Measurements from ENCODE around the gene PYY. TPM values are rescaled to one million over a fixed set of nuclear protein-coding genes. Genes with fewer than 3 reads are reported as not detected.
"Not testable (repeated sequence)": the region's sequence is repeated elsewhere in the genome, so short reads cannot be mapped to it uniquely, and the experiment has no call there.

The PYY gene
- polyA plus RNA-seq (ENCODE audit: insufficient read length) = not detected

DNA sequence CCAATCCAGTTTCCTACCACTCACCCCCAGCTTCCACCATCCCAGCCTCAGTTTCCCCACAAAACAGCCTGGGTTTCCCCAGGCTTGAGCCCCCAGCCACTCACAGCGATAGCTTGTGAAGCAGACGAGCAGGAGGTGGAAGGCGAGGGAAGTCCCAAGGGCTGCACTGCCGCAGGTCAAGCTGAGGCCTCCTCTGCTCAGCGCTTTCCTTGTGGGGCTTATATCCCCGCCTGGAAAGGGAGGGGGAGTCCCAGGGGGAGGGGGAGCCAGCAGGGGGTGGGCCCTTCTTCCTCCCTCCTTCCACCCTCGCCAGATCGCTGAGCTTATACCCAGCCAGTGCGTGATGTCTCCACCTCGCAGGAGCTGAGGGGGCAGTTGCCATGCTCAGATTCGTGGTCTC, at the start of gene PYY:
PYY (minus strand) TSS at position 195 of the 400 bp plus-strand sequence. CDS start 457 bp downstream, outside the sequence.
- DNase-seq = no peak

DNA sequence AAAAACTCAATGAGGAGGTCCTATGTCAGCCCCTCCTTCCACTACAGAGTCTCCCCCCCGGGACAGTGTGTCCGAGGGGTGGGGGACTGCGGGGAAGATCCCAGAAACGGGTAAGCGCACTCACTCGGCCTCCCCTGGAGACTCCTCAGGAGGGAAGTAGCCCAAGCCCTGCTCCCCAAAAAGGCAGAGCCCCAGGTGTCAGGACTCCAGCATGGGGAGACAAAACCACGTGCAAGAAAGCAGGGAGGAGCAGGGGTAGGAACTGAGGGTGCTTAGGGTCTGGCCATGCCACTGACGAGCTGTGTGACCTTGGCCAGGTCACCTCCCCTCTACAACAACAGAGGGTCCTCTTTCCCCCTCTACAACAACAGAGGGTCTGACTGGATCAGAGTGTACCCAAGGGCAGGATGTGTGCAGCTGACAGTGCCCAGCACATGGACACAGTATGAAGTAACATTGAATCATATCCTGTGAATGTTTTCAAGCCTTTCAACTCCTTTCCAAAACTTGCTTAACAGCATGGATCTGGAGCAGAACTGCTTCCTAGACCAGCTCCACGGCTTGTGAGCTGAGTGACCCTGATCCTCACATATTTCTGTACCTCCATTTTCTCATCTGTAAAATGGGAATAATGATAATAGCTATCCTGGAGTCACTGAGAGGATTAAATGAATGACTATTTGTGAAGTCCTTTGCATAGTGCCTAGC, 48.6 kb upstream of the PYY start:
- no peak for DNase-seq

- DNase-seq = no peak
Observed at GRCh38 chr17:44001461-44001920, 47.8 kb upstream of the PYY start.

DNA sequence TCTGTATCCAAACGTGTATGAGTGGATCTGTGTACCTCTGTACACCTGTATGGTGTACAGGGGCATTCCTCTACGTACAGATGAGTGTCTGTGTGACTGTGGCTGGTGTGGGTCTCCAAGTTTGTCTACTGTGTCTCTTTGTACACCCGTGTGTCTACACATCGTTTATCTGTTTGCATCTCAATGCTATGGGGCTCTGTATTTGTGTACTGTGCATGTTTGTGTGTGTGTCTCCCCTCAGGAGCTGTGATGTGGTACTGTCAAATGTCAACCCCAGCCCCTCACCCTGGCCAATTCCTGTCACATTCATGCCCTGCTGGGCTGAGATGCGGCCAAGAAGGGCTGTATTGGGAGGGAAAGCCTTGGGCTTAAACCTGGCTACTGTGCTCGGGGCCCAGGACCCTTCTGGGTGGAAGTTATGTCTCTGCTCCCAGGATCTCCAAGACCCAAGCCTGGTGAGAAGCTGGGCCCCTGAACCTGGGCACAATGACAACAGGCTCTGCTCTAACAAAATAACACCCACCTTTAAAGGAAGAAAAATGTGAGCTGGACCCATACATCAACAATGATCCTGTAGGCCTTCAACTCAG, 47.2 kb upstream of the PYY start:
- DNase-seq = no peak

- DNase-seq = no peak
Observed at GRCh38 chr17:44000141-44000860, 46.6 kb upstream of the PYY start.

- no peak for DNase-seq
Observed at GRCh38 chr17:43999024-43999423, 45.3 kb upstream of the PYY start.

DNA sequence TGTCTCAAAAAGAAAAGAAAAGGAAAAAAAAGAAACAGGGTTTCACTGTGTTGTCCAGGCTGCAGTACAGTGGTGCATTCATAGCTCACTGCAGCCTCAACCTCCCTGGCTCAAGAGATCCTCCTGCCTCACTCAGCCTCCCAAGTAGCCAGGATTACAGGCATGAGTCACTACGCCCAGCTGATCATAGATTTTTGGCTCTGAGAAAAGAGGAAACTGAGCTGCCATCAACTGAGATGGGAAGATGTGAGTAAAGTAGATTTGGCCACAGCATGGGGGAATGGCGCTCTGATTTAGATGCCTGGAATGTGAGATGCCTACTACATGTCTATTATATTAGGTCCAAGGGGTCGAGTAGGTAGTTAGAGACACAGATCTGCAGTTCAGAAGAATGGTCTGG, 44.8 kb upstream of the PYY start:
- DNase-seq = no peak

GRCh38 chr17:43997180-43997579, 43.4 kb upstream of the PYY start:
- not testable (repeated sequence) for DNase-seq

GRCh38 chr17:43995150-43995471, 41.4 kb upstream of the PYY start:
- no peak for DNase-seq

DNA sequence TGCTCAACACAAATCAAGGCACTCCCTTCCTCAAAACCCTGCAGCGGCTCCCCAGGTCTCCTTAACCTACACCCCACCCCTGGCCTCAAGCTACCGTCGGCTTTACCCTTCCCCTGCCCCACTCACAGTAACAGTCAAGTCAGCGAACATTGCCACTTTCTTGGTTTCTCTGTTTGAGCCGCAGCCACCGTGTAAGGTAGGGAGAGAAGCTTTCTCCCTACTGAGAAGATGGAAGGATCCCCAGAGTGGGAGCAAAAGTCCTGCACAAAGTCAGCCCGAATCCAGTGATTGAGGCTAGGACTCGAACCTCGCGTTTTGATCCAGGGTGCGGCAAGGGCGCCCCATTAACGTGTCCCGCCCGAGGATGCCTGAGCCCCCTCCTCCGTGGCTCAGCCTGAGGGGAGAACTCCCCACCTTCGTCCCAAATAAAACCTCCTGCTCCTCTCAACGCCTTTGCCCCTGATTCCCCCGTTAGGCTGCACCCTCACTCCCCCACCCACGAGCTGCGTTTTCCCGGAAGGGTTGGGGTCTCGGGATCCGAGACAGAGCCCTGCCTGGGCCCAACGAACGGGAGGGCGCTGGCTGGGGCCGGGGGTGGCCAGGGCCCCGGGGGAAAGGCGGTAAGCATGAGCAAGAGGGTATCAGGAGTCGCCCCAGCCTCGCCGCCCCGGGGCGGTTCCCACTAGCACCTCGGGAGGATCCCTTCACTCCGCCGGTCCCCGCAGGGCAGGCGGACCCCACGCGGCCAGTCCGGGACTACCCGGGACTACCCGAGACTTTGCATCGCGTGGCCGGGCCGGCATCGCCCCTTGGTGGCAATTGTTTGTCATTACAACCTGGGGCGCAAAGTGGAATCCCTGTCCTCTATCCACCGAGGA, 40.8 kb upstream of the PYY start:
- DNase-seq = peak; percentile 42

DNA sequence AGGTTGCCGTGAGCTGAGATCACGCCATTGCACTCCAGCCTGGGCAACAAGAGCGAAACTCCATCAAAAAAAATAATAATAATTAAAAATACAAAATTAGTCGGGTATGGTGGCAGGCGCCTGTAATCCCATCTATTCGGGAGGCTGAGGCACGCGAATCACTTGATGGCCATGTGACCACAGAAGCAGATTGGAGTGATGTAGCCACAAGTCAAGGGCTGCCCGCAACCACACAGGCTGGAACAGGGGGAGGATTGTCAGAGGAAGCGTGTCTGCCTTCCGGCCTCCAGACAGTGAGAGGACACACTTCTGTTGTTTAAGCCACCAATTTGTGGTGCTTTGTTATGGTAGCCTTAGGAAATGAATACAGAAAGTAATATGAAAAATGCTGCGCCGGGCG, 38.9 kb upstream of the PYY start:
- no peak for DNase-seq

DNA sequence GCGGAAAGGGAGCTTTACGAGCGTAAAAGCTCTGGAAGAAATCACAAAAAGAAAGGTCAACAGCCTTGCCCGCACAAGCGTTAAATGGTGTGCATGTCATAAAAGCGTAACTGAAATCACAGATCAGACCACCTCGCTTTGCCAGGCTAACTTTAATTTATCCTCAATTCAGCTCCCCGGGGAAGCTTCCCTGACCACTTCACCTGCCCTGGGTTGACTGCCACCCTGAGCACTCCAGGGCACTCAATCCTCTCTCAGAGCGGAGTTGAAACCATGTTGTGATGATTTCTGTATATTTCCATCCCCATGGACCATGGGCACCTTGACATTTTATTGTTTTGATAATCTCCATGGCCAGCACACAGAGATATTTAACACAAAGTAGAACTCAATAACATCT, 34.6 kb upstream of the PYY start:
- no peak for DNase-seq

GRCh38 chr17:43987131-43988021, 33.6 kb upstream of the PYY start:
- DNase-seq = no peak

DNA sequence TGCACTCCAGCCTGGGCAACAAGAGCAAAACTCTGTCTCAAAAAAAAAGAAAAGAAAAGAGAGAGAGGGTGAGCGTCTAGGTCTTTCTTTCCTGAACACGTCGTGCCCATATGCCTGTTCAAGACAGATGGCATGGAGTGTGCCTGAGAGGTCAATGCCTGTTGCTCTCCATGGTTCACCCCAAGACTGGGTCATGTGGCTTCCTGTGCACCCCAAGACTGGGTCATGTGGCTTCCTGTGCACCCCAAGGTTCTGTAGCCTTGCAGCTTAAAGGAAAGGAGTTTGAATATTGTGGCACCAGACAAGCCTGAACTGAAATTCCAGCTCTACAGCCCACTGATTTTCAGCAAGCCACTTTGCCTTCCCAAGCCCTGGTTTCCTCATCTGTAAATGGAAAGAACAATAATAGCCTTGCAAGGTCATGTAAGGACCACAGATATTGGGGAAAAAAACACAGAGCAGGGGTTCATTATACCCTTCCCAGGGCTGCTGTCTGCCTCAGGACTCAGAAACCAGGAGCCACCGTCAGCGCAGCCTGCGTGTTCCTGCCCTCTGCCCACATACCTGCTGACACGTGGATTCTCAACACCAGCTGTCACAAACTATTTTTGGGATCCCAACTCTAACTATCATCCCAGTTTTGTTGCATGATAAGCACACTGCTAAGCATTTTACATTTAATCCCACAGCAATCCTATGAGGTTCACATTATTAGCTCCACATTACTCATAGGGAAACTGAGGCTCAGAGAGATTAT, 32.7 kb upstream of the PYY start:
- DNase-seq = no peak

- no peak for DNase-seq
Observed at GRCh38 chr17:43984521-43984920, 30.8 kb upstream of the PYY start.

DNA sequence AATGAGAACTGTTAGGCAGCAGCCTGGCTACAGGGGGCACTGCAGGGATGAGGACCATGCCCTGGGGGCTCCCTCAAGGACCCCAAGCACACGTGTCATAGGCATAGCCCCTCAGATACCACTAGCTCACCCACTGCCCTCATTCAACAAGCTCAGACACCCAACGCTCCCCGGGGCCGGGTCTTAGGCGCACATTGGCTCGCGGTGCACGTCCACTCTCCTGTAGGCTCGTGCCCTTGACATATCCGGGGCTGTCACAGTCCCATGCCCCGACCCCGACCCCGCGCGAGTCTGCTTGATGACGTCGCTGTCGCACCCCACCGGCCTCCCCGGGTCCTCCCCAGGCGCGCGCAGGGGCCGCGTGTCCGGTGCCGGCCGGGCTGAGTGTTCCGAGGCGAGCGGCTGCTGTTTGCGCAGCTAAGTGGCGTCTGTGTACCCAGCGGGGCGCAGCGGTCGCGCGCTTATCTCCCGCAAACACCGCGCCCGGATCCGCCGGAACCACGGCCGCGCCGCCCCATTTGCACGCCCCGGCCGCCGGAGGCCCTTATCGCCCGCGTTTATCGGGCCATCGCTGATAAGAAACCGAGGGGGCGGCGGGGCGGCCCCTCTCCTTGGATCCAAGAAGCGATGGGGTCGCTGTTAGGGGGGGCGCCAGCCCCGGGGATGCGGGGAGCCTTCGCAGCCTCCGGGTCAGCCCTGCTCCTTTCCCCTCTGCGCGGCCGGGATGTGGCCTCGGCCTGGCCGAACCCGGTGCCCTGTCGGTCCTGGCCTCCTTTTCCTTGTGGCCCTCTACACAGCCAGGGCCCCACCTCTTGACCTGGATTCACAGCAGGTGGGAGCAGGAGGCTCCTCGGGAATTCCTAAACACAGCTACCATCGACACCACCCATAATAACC, 30.0 kb upstream of the PYY start:
- DNase-seq = no peak

GRCh38 chr17:43983196-43983514, 29.4 kb upstream of the PYY start:
- DNase-seq = no peak

DNA sequence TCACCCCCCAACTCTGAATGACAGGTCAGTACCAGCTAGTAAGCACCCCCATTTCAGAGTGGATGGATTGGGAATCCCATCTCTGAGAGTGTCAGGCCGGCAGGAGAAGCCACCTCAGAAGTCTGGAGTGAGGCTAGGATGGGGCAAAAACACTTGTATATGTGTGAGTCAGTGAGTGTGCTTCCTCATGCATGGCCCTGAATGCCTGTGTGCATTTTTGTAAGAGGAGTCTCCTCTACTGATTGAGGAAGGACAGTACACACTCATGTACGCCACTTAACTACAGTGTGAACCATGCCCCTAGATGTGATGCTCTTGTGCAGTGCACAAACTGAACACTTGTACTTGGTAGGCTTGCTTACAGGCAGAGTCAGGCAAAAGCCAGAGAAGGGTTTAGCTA, 28.4 kb upstream of the PYY start:
- no peak for DNase-seq

DNA sequence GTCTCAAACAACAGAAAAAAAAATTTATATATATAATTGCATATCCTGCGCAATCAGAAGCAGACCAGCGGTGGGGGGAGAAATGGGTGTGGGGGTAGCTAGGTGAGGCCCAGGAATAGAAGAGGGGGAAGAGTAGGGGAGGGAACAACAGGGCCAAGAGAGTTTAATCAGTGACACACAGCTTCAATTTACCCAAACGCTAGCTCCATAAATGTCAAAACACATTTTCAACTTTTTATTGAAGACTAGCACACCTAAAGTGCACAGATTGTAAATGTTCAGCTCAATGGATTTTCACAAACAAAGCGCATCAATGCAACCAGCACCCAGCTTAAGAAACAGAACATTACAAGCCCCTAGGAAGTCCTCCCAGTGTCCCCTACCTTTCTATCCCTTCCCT, 25.9 kb upstream of the PYY start:
- no peak for DNase-seq

DNA sequence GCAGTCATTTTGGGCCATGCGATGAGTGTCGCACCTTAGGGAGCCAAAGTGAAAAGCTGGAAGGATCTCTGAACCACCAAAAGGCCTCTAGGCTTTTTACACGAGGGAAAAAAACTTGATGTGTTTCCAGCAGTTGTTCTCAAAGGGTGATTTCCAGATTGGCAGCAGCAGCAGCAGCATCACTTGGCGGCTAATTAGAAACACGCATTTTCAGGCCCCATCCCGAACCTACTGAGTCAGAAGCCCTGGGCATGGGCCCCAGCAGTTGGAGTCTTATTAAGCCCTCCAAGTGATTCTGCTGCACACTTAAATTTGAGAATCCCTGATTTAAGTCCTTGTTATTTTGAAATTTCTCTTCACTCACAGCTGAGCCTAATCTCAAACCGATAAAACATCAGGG, 25.3 kb upstream of the PYY start:
- DNase-seq = no peak
